GM21390 (cell line): ENCODE results near the gene RIMS4.

Source experiments
- ATAC-seq: cut with Tn5 transposase; IDR thresholded peaks from one replicate; pipeline ENCODE4 v1.9.1; 2021; ENCODE audit not compliant: unreplicated experiment

The RIMS4 gene

DNA sequence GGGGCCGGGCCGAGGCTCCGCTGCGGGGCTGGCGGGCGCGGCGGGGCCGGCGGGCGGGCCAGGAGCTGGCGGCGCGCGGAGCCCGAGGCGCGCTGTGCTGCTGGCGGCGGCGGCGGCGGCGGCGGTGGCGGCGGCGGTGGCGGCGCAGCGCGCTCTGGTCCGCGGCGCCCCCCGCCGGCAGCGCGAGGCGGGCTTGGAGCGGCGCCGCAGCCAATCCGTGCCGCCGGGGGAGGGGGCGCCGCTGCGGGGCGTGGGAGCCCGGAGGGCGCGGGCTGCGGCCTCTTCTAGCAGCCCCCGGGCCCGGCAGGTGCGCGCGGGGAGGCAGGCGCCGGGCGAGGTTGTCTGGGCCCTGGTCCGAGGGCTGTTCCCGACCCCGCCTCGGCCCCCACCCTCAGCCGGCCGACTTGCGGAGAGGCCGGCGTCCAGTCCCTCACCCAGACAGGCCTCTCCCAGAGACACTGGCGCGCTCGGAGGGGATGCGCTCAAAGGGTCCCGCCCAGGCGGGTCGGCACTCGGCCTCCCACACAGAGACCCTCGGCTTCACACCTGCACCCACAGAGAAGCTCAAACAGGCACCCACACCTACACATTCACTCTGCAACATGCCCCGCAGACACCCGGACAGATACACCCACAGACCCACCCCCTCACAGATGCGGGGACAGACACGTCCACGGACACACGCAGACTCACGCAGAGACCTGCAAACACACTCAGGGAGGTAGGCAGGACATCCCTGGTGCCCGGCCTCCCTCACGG lies at the start of gene RIMS4:
Gene RIMS4, minus strand, starts transcription at position 156 of the 759 bp plus-strand sequence. CDS start 275 bp downstream, outside the sequence.
- ATAC-seq: no peak

DNA sequence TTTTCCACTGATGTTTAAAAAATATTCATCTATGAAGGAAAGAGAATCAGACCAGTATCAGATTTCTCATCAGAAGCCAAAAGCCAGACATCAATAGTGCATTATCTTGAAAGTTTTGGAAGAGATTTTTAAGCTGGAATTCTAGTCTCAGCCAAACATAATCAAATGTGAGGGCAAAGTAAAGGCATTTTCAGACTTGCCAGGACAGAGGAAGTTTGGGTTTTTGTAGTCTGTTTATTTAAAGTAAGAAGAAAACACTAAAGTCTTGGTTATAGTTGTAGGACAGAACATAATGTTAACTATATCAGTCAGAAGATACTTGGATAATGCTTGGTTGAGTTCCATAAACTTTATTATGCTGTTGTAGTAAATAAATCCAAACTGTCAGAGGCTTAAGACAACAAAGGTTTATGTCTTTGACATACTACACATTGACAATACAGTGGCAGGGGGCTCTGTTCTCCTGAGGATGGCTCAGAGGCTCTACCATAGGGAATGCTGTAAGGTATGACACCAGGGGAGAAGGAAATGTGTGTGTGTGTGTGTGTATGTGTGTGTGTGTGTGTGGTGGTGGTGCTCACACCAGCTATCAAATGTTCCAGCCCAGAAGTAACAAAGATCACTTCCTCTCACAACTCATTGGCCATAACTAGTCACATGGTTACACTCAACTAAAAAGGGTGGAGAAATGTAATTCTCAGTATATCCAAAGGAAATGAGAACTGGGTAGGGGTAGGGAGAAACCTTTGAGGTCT lies 48.4 kb upstream of the RIMS4 start:
- no peak for ATAC-seq

DNA sequence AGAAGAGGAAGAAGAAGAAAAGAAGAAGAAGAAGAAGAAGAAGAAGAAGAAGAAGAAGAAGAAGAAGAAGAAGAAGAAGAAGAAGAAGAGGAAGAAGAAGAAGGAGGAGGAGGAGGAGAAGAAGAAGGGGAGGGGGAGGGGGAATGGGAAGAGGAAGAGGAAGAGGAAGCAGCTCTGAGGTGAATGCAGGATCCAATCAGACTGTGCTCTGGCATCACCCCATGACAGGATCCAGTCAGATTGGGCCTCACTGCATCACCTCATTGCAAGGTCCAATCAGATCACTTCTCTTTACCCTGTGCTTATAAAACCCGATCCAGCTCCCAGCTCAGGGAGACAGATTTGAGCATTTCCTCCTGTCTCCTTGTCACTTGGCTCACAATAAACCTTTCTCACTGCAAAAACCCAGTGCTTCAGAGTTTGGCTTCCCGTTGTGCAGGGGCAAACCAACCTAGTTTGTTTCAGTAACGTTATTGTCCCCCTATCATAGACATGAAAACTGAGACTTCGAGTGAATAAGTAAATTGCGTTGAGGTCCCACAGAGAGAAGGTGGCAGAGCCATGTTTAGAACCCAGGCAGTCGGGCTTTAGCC lies 46.6 kb upstream of the RIMS4 start:
- no peak for ATAC-seq

DNA sequence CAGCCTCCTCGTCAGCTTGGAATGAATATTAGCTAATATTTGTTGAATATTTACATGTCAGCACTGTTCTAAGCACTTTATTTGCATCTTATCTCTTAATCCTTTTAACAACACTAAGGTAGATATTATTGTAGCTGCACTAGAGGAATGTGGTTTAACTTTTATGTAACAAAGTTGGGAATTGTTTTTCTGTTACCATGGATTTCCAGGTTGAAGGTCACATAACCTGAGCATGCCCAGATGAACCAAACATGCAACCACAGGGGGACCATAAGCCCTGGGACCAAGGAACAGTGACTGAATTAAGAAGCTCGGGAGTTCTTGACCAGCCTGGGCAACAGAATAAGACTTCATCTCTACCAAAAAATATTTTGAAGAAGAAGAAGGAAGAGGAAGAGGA lies 46.1 kb upstream of the RIMS4 start:
- ATAC-seq: no peak

- no peak for ATAC-seq
Observed at GRCh38 chr20:44851545-44851944, 41.2 kb upstream of the RIMS4 start.

DNA sequence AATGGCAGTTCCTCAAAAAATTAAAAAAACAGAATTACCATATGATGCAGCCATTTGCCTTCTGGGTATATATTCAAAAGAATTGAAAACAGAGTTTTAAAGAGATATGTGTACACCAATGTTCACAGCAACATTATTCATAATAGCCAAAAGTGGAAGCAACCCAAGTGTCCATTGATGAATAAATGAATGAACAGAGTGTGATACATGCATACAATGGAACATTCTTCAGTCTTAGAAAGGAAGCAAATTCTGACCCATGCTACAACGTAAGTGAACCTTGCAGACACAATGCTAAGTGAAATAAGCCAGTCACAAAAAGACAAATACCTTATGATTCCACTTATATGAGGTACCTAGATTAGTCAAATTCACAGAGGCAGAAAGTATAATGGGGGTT lies 40.5 kb upstream of the RIMS4 start:
- ATAC-seq: no peak

- no peak for ATAC-seq
Observed at GRCh38 chr20:44850272-44850671, 39.9 kb upstream of the RIMS4 start.

DNA sequence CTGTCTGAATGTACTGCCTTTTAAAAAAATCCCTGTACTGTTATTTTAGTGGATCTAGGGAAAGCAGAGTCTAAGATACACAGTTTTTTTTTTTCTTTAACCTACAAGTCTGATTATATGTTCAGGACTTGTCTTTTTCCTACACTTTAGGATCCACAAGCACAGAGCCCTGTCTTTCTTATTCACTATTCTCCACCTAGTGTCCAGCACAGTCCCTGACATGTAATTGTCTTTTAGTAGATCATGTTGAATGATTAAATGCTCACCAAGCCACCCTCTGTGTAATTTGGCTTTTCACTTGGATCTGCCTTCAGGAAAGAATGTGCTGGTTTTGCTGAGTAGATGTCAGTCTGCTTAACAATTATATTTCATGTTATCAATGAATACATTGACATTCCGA lies 39.4 kb upstream of the RIMS4 start:
- no peak for ATAC-seq

GRCh38 chr20:44848254-44849015 lies 38.1 kb upstream of the RIMS4 start:
- no peak for ATAC-seq

DNA sequence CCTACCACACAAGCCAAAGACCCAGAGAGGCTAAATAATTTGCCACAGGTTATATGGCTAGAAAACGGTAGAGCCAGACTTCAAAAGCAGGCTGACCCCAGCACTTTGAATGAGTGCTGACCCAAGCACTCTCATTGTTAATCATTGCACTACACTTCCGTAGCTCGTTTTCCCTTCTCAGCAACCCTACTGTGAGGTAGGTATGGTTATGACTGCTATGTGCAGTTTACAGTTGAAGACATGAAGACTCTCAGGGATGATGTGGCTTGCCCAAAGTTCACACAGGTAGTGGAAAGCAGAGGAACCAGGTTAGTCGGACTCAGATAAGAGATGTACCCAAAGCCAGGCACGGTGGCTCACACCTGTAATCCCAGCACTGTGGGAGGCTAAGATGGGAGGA lies 33.5 kb upstream of the RIMS4 start:
- ATAC-seq: no peak

- ATAC-seq: no peak
Observed at GRCh38 chr20:44841955-44842354, 31.6 kb upstream of the RIMS4 start.

GRCh38 chr20:44840826-44841225 lies 30.5 kb upstream of the RIMS4 start:
- no peak for ATAC-seq

DNA sequence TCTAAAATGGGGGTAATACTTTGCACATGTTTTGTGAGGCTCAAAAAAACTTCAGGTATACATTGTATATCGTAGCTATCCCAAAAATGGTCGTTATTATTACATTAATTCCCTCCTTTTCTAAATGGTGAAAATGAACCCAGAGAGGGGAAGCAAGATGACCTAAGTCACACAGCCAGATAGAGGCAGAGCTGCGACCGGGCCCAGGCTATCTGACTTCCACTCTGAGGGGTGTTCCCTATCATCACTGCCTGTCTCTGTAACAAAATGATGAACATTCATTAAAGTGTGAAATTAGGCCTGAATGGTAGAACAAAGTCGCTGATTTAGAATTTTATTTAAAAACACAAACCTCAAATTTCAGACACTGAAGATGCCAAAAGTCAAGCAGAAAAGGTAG lies 29.1 kb upstream of the RIMS4 start:
- ATAC-seq: no peak

- no peak for ATAC-seq
Observed at GRCh38 chr20:44838521-44838920, 28.2 kb upstream of the RIMS4 start.

GRCh38 chr20:44837946-44838345 lies 27.6 kb upstream of the RIMS4 start:
- no peak for ATAC-seq

GRCh38 chr20:44836601-44837120 lies 26.3 kb upstream of the RIMS4 start:
- no peak for ATAC-seq

- ATAC-seq: no peak
Observed at GRCh38 chr20:44835661-44836221, 25.4 kb upstream of the RIMS4 start.

- no peak for ATAC-seq
Observed at GRCh38 chr20:44835116-44835515, 24.8 kb upstream of the RIMS4 start.

- no peak for ATAC-seq
Observed at GRCh38 chr20:44834693-44835092, 24.3 kb upstream of the RIMS4 start.

DNA sequence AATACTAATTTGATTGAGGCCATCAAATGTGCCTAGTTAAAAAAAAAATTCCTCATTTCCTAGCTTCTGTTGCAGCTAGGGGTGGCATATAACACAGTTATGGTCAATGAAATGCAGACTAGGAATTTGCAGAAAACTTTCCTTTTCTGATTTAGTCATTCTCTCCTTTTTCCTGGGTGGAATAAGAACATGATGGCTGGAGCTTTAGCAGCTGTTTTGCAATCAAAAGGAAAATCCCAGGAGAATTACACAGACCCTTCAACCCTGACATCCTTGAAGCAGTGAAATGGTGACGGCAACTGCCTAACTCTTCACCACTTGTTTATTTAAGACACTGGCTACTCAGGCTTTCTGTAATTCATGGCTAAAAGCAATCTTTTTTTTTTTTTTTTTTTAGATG lies 23.1 kb upstream of the RIMS4 start:
- ATAC-seq: no peak

DNA sequence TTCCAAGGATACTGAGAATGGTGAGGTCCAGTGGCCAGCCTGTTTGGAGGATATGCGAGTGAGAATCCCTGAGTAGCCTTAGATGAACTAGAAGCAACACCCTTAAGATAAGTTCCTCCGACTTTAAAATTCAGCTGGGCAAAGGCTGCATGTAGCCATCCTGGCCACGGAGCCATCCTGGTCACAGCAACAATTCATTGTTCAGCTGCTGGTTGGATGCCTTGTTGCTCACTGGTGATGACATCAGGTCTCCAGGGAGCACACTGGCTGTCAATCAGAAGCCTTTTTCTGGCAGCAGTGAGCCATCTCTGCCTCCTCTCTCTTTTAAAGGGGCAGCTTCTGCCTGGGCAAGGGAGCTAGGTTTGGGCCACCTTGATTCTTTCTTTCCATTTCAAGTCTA lies 22.4 kb upstream of the RIMS4 start:
- no peak for ATAC-seq
